Measurements from ENCODE around the gene TMEM163.
"Not testable (repeated sequence)": the region's sequence is repeated elsewhere in the genome, so short reads cannot be mapped to it uniquely, and the experiment has no call there.

The TMEM163 gene

GRCh38 chr2:134739879-134740301 lies 21.1 kb upstream of the TMEM163 start:
- Histone ChIP-seq H3K27ac (ENCODE audit: low read depth, low read length) (no peak overlapping the region), H3K27me3 (ENCODE audit: insufficient read depth, low read length) (no peaks in the 10 kb centered on the region), H3K4me1 (ENCODE audit: insufficient read depth, low read length) (peaks cover 8% of the 10 kb centered on the region; the same call in 1 of the 2 replicates), H3K4me3 (ENCODE audit: low read length) (no peak overlapping the region), H3K9me3 (ENCODE audit: insufficient read depth, low read depth, low read length) (no peaks in the 10 kb centered on the region), H3K36me3 (ENCODE audit: insufficient read depth, low read length) (no peaks in the 10 kb centered on the region), H3K9ac (ENCODE audit: low read depth, low read length) (no peak overlapping the region)
- WGBS = 93% methylated on average over 6 of the region's 6 CpGs

- Histone ChIP-seq H3K27me3 (ENCODE audit: insufficient read depth, low read length) (no peaks in the 10 kb centered on the region), H3K9me3 (ENCODE audit: insufficient read depth, low read depth, low read length) (no peaks in the 10 kb centered on the region), H3K36me3 (ENCODE audit: insufficient read depth, low read length) (no peaks in the 10 kb centered on the region), H3K9ac (ENCODE audit: low read depth, low read length) (no peak overlapping the region), H3K4me1 (ENCODE audit: insufficient read depth, low read length) (peaks cover 8% of the 10 kb centered on the region; the same call in 1 of the 2 replicates), H3K27ac (ENCODE audit: low read depth, low read length) (no peak overlapping the region), H3K4me3 (ENCODE audit: low read length) (no peak overlapping the region)
- WGBS = 94% methylated on average over 1 of the region's 1 CpG
Measured at GRCh38 chr2:134739236-134739878, 20.6 kb upstream of the TMEM163 start.

- Histone ChIP-seq H3K36me3 (ENCODE audit: insufficient read depth, low read length) (no peaks in the 10 kb centered on the region), H3K27ac (ENCODE audit: low read depth, low read length) (no peak overlapping the region), H3K27me3 (ENCODE audit: insufficient read depth, low read length) (no peaks in the 10 kb centered on the region), H3K9me3 (ENCODE audit: insufficient read depth, low read depth, low read length) (no peaks in the 10 kb centered on the region), H3K4me3 (ENCODE audit: low read length) (no peak overlapping the region), H3K9ac (ENCODE audit: low read depth, low read length) (no peak overlapping the region), H3K4me1 (ENCODE audit: insufficient read depth, low read length) (peaks cover 8% of the 10 kb centered on the region; the same call in 1 of the 2 replicates)
- WGBS = 87% methylated on average over 2 of the region's 2 CpGs
Measured at GRCh38 chr2:134738141-134738870, 19.5 kb upstream of the TMEM163 start.

GRCh38 chr2:134737671-134738070 lies 18.9 kb upstream of the TMEM163 start:
- Histone ChIP-seq H3K9me3 (ENCODE audit: insufficient read depth, low read depth, low read length) (no peaks in the 10 kb centered on the region), H3K4me3 (ENCODE audit: low read length) (no peak overlapping the region), H3K9ac (ENCODE audit: low read depth, low read length) (no peak overlapping the region), H3K27me3 (ENCODE audit: insufficient read depth, low read length) (no peaks in the 10 kb centered on the region), H3K36me3 (ENCODE audit: insufficient read depth, low read length) (no peaks in the 10 kb centered on the region), H3K27ac (ENCODE audit: low read depth, low read length) (no peak overlapping the region), H3K4me1 (ENCODE audit: insufficient read depth, low read length) (peaks cover 8% of the 10 kb centered on the region; the same call in 1 of the 2 replicates)
- WGBS = 88% methylated on average over 5 of the region's 5 CpGs

GRCh38 chr2:134736167-134736880 lies 17.5 kb upstream of the TMEM163 start:
- Histone ChIP-seq H3K27me3 (ENCODE audit: insufficient read depth, low read length) (no peaks in the 10 kb centered on the region), H3K9me3 (ENCODE audit: insufficient read depth, low read depth, low read length) (no peaks in the 10 kb centered on the region), H3K4me1 (ENCODE audit: insufficient read depth, low read length) (peaks cover 8% of the 10 kb centered on the region; the same call in 1 of the 2 replicates), H3K9ac (ENCODE audit: low read depth, low read length) (no peak overlapping the region), H3K27ac (ENCODE audit: low read depth, low read length) (no peak overlapping the region), H3K4me3 (ENCODE audit: low read length) (no peak overlapping the region), H3K36me3 (ENCODE audit: insufficient read depth, low read length) (no peaks in the 10 kb centered on the region)
- WGBS = 73% methylated on average over 2 of the region's 3 CpGs

GRCh38 chr2:134728163-134728562 lies 9.4 kb upstream of the TMEM163 start:
- Histone ChIP-seq H3K9ac (ENCODE audit: low read depth, low read length) (no peak overlapping the region), H3K4me3 (ENCODE audit: low read length) (no peak overlapping the region), H3K27ac (ENCODE audit: low read depth, low read length) (no peak overlapping the region), H3K27me3 (ENCODE audit: insufficient read depth, low read length) (no peaks in the 10 kb centered on the region), H3K36me3 (ENCODE audit: insufficient read depth, low read length) (no peaks in the 10 kb centered on the region), H3K9me3 (ENCODE audit: insufficient read depth, low read depth, low read length) (no peaks in the 10 kb centered on the region), H3K4me1 (ENCODE audit: insufficient read depth, low read length) (0 out of 2 replicates have a peak, but pooled peaks cover under 1% of the 10 kb centered on the region)
- WGBS = 91% methylated on average over 3 of the region's 3 CpGs

- no peak overlapping the region for H3K27ac ChIP-seq (ENCODE audit: low read depth, low read length)
- 0 out of 2 replicates have a peak, but pooled peaks cover 4% of the 10 kb centered on the region for H3K4me1 ChIP-seq (ENCODE audit: insufficient read depth, low read length)
- 82% methylated on average over 4 of the region's 4 CpGs for WGBS
Measured at GRCh38 chr2:134727385-134727784, 8.6 kb upstream of the TMEM163 start.

GRCh38 chr2:134726645-134727044 lies 7.8 kb upstream of the TMEM163 start:
- Histone ChIP-seq H3K9ac (ENCODE audit: low read depth, low read length) (no peak overlapping the region), H3K36me3 (ENCODE audit: insufficient read depth, low read length) (no peaks in the 10 kb centered on the region), H3K27ac (ENCODE audit: low read depth, low read length) (no peak overlapping the region), H3K4me1 (ENCODE audit: insufficient read depth, low read length) (0 out of 2 replicates have a peak, but pooled peaks cover 4% of the 10 kb centered on the region), H3K27me3 (ENCODE audit: insufficient read depth, low read length) (peaks cover 7% of the 10 kb centered on the region), H3K4me3 (ENCODE audit: low read length) (no peak overlapping the region), H3K9me3 (ENCODE audit: insufficient read depth, low read depth, low read length) (no peaks in the 10 kb centered on the region)

More at GRCh38 chr2:134727385-134727784, 8.6 kb upstream of the TMEM163 start:
- no peaks in the 10 kb centered on the region for H3K9me3 ChIP-seq (ENCODE audit: insufficient read depth, low read depth, low read length)
- H3K36me3 ChIP-seq (ENCODE audit: insufficient read depth, low read length) = no peaks in the 10 kb centered on the region
- H3K4me3 ChIP-seq (ENCODE audit: low read length) = no peak overlapping the region
- H3K27me3 ChIP-seq (ENCODE audit: insufficient read depth, low read length) = no peaks in the 10 kb centered on the region
- no peak overlapping the region for H3K9ac ChIP-seq (ENCODE audit: low read depth, low read length)

GRCh38 chr2:134725876-134726275 lies 7.1 kb upstream of the TMEM163 start:
- Histone ChIP-seq H3K4me3 (ENCODE audit: low read length) (no peak overlapping the region), H3K27ac (ENCODE audit: low read depth, low read length) (no peak overlapping the region), H3K9me3 (ENCODE audit: insufficient read depth, low read depth, low read length) (no peaks in the 10 kb centered on the region), H3K27me3 (ENCODE audit: insufficient read depth, low read length) (peaks cover 13% of the 10 kb centered on the region), H3K9ac (ENCODE audit: low read depth, low read length) (no peak overlapping the region), H3K4me1 (ENCODE audit: insufficient read depth, low read length) (0 out of 2 replicates have a peak, but pooled peaks cover 4% of the 10 kb centered on the region), H3K36me3 (ENCODE audit: insufficient read depth, low read length) (no peaks in the 10 kb centered on the region)

GRCh38 chr2:134724341-134724740 lies 5.5 kb upstream of the TMEM163 start:
- H3K4me1 ChIP-seq (ENCODE audit: insufficient read depth, low read length) = 0 out of 2 replicates have a peak, but pooled peaks cover 4% of the 10 kb centered on the region
- WGBS = 75% methylated on average over 1 of the region's 1 CpG
- no peaks in the 10 kb centered on the region for H3K9me3 ChIP-seq (ENCODE audit: insufficient read depth, low read depth, low read length)
- H3K27me3 ChIP-seq (ENCODE audit: insufficient read depth, low read length) = peaks cover 28% of the 10 kb centered on the region
- H3K9ac ChIP-seq (ENCODE audit: low read depth, low read length) = no peak overlapping the region
- H3K27ac ChIP-seq (ENCODE audit: low read depth, low read length) = no peak overlapping the region
- H3K4me3 ChIP-seq (ENCODE audit: low read length) = no peak overlapping the region
- no peaks in the 10 kb centered on the region for H3K36me3 ChIP-seq (ENCODE audit: insufficient read depth, low read length)

- peaks cover 32% of the 10 kb centered on the region for H3K27me3 ChIP-seq (ENCODE audit: insufficient read depth, low read length)
- WGBS = 95% methylated on average over 1 of the region's 2 CpGs
- H3K36me3 ChIP-seq (ENCODE audit: insufficient read depth, low read length); H3K9me3 ChIP-seq (ENCODE audit: insufficient read depth, low read depth, low read length); H3K27ac ChIP-seq (ENCODE audit: low read depth, low read length); H3K9ac ChIP-seq (ENCODE audit: low read depth, low read length); H3K4me1 ChIP-seq (ENCODE audit: insufficient read depth, low read length); H3K4me3 ChIP-seq (ENCODE audit: low read length): not testable (repeated sequence)
Measured at GRCh38 chr2:134723742-134724141, 4.9 kb upstream of the TMEM163 start.

All from HUES64 (cell line).